H1 (cell line): ENCODE measurements around the gene CAPN8. TPM values are rescaled to one million over a fixed set of nuclear protein-coding genes. Genes with fewer than 3 reads are reported as not detected.

Experiments
- CTCF ChIA-PET: fragments of 300-600 bp; sonication (Branson Sonifier 250); formaldehyde crosslinking; loops from one replicate; lab custom pipeline; 2021; ENCODE audit not compliant: partially characterized antibody; lab: Charles Lee
- POLR2A ChIA-PET: fragments of 300-600 bp; sonication (Branson Sonifier 250); formaldehyde crosslinking; loops from one replicate; lab custom pipeline; 2021; ENCODE audit warnings: inconsistent platforms; ENCODE audit not compliant: partially characterized antibody; lab: Charles Lee
- DNase-seq, 2 experiments: peaks; one replicate each; pipeline versions ENCODE4 v3.0.0 to v3.0.0-alpha.2; 2010 to 2022; ENCODE audit warnings: low spot score in 2 of 2, low read depth in 1 of 2, mixed read lengths in 1 of 2
- FAIRE-seq: peaks from 2 replicates; lab custom pipeline; 2011; peaks lifted over from hg19 to GRCh38; lab: Jason Lieb, UNC
- H2AFZ ChIP-seq: 2 replicates; pipeline ENCODE4 v1.8.1; 2012; ENCODE audit warnings: low read length, inconsistent platforms
- H2AK5ac ChIP-seq: 2 replicates; pipeline ENCODE4 v1.6.1; 2013; ENCODE audit warnings: low read depth, low read length
- H2BK120ac ChIP-seq: replicated peaks from 2 replicates; pipeline ENCODE3; 2013; ENCODE audit warnings: low read depth, low read length, inconsistent platforms
- H2BK12ac ChIP-seq: 2 replicates; pipeline ENCODE4 v1.6.1; 2013; ENCODE audit warnings: low read depth, low read length
- H2BK15ac ChIP-seq: 2 replicates; pipeline ENCODE4 v1.6.1; 2013; ENCODE audit warnings: low read length
- H2BK20ac ChIP-seq: 2 replicates; pipeline ENCODE4 v1.6.1; 2013; ENCODE audit warnings: low read length
- H2BK5ac ChIP-seq: 2 replicates; pipeline ENCODE4 v1.6.1; 2013; ENCODE audit warnings: low read depth, low read length
- H3K14ac ChIP-seq: 2 replicates; pipeline ENCODE4 v1.6.1; 2013; ENCODE audit warnings: inconsistent platforms; ENCODE audit not compliant: insufficient read length
- H3K18ac ChIP-seq: 2 replicates; pipeline ENCODE4 v1.6.1; 2013; ENCODE audit warnings: low read length; ENCODE audit errors: extremely low read depth
- H3K23ac ChIP-seq: 2 replicates; pipeline ENCODE4 v1.6.1; 2013; ENCODE audit warnings: inconsistent platforms; ENCODE audit not compliant: insufficient read length
- H3K23me2 ChIP-seq: 2 replicates; pipeline ENCODE4 v1.6.1; 2013; ENCODE audit warnings: low read depth, low read length
- H3K27ac ChIP-seq: 2 replicates; pipeline ENCODE4 v1.6.1; 2011; ENCODE audit warnings: low read depth, low read length, inconsistent platforms
- H3K27me3 ChIP-seq, 4 experiments: replicated peaks in 1 of 4; 1 replicate in 1 of 4; 2 replicates in 3 of 4; pipeline versions ENCODE4 v1.6.1 to v1.8.1; 2011 to 2013; ENCODE audit warnings: low read length in 3 of 4, mild to moderate bottlenecking in 3 of 4, inconsistent platforms in 2 of 4, mixed read lengths in 2 of 4, moderate library complexity in 1 of 4; ENCODE audit not compliant: control insufficient read depth in 3 of 4, insufficient read depth in 3 of 4; ENCODE audit errors: extremely low read depth in 1 of 4
- H3K36me3 ChIP-seq, 4 experiments: 2 replicates each; pipeline versions ENCODE4 v1.6.1 to v1.8.1; 2011 to 2013; ENCODE audit warnings: mild to moderate bottlenecking in 4 of 4, low read length in 3 of 4, moderate library complexity in 2 of 4, control low read depth in 1 of 4, inconsistent platforms in 1 of 4; ENCODE audit not compliant: insufficient read depth in 4 of 4, control insufficient read depth in 2 of 4
- H3K4ac ChIP-seq: replicated peaks from 2 replicates; pipeline ENCODE3; 2013; ENCODE audit warnings: low read length, low read depth, mixed read lengths, inconsistent platforms; ENCODE audit not compliant: insufficient read length
- H3K4me1 ChIP-seq, 4 experiments: replicated peaks in 1 of 4; 1 replicate in 1 of 4; 2 replicates in 3 of 4; pipeline versions ENCODE4 v1.6.1 to v1.8.1; 2011 to 2013; ENCODE audit warnings: low read length in 3 of 4, inconsistent platforms in 2 of 4, mixed read lengths in 1 of 4; ENCODE audit not compliant: insufficient read depth in 4 of 4, control insufficient read depth in 3 of 4
- H3K4me2 ChIP-seq, 2 experiments: 2 replicates each; pipeline versions ENCODE4 v1.6.1 to v1.8.1; 2011 to 2013; ENCODE audit warnings: low read depth in 2 of 2, low read length in 2 of 2, control low read depth in 1 of 2, inconsistent platforms in 1 of 2, mild to moderate bottlenecking in 1 of 2; ENCODE audit not compliant: insufficient read depth in 1 of 2
- H3K4me3 ChIP-seq, 4 experiments: fragments of 200-600, 300-600 bp in 1 of 4; sonication (generic), shearing (Covaris generic), sonication (Bioruptor Twin) in 1 of 4; 2 replicates each; pipeline versions ENCODE4 v1.5.1 to v1.8.1; 2011 to 2016; ENCODE audit warnings: low read length in 4 of 4, low read depth in 3 of 4, control low read depth in 2 of 4, inconsistent platforms in 2 of 4, mild to moderate bottlenecking in 2 of 4, mixed read lengths in 1 of 4, moderate library complexity in 1 of 4; ENCODE audit not compliant: insufficient read depth in 2 of 4; ENCODE audit errors: extremely low read depth in 1 of 4
- H3K56ac ChIP-seq: replicated peaks from 2 replicates; pipeline ENCODE3; 2013; ENCODE audit warnings: low read depth, mild to moderate bottlenecking, mixed read lengths, low read length, inconsistent platforms; ENCODE audit not compliant: insufficient read length
- H3K79me1 ChIP-seq: 2 replicates; pipeline ENCODE4 v1.6.1; 2013; ENCODE audit warnings: low read depth, low read length, control low read depth
- H3K79me2 ChIP-seq, 2 experiments: 2 replicates each; pipeline versions ENCODE4 v1.6.1 to v1.8.1; 2012 to 2013; ENCODE audit warnings: low read length in 2 of 2, mild to moderate bottlenecking in 2 of 2, inconsistent platforms in 1 of 2; ENCODE audit not compliant: insufficient read depth in 2 of 2, control insufficient read depth in 1 of 2
- H3K9ac ChIP-seq, 4 experiments: replicated peaks in 1 of 4; 1 replicate in 1 of 4; 2 replicates in 3 of 4; pipeline versions ENCODE4 v1.6.1 to v1.8.1; 2011 to 2013; ENCODE audit warnings: low read depth in 3 of 4, low read length in 3 of 4, control low read depth in 2 of 4, mild to moderate bottlenecking in 2 of 4, moderate library complexity in 2 of 4, inconsistent platforms in 1 of 4; ENCODE audit errors: extremely low read depth in 1 of 4
- H3K9me3 ChIP-seq, 2 experiments: 2 replicates each; pipeline versions ENCODE4 v1.6.1 to v1.8.1; 2012 to 2013; ENCODE audit warnings: mild to moderate bottlenecking in 2 of 2, moderate library complexity in 2 of 2, control low read depth in 1 of 2, inconsistent platforms in 1 of 2, low read depth in 1 of 2, low read length in 1 of 2, mixed read lengths in 1 of 2; ENCODE audit not compliant: insufficient read depth in 2 of 2
- H4K20me1 ChIP-seq, 2 experiments: replicated peaks in 1 of 2; 2 replicates each; pipeline versions ENCODE3 to v1.8.1; 2011 to 2013; ENCODE audit warnings: inconsistent platforms in 2 of 2, low read length in 2 of 2, mild to moderate bottlenecking in 1 of 2; ENCODE audit not compliant: insufficient read depth in 2 of 2, control insufficient read depth in 1 of 2
- H4K5ac ChIP-seq: 2 replicates; pipeline ENCODE4 v1.6.1; 2013; ENCODE audit warnings: low read length, low read depth, mixed read lengths, inconsistent platforms; ENCODE audit not compliant: insufficient read length
- H4K8ac ChIP-seq: 2 replicates; pipeline ENCODE4 v1.8.0; 2013; ENCODE audit warnings: mild to moderate bottlenecking, moderate library complexity, low read length, inconsistent platforms; ENCODE audit not compliant: insufficient read depth; ENCODE audit errors: extremely low read depth
- H4K91ac ChIP-seq: replicated peaks from 2 replicates; pipeline ENCODE3; 2013; ENCODE audit warnings: low read length, mixed read lengths, inconsistent platforms; ENCODE audit not compliant: insufficient read length
- BCL11A ChIP-seq, 2 experiments: IDR thresholded peaks; one replicate each; pipeline ENCODE4 v1.6.1; 2011; ENCODE audit warnings: low read depth in 2 of 2, low read length in 2 of 2, mild to moderate bottlenecking in 2 of 2
- CREB1 ChIP-seq: IDR thresholded peaks from 2 replicates; pipeline ENCODE4 v1.6.1; 2012; ENCODE audit warnings: inconsistent platforms
- KDM5A ChIP-seq: fragments of 200-600 bp; IDR thresholded peaks from 2 replicates; pipeline ENCODE4 v1.7.1; 2012; ENCODE audit warnings: mild to moderate bottlenecking, low read length, inconsistent platforms, mixed read lengths
- POLR2AphosphoS5 ChIP-seq: IDR thresholded peaks from 2 replicates; pipeline ENCODE4 v1.6.1; 2011; ENCODE audit warnings: low read depth, low read length
- SP1 ChIP-seq: IDR thresholded peaks from 2 replicates; pipeline ENCODE4 v1.6.1; 2011; ENCODE audit warnings: low read depth, low read length
- SRF ChIP-seq: IDR thresholded peaks from 2 replicates; pipeline ENCODE4 v1.6.1; 2011; ENCODE audit warnings: mild to moderate bottlenecking, low read depth, low read length, moderate library complexity
- TAF1 ChIP-seq: IDR thresholded peaks from 2 replicates; pipeline ENCODE4 v1.6.1; 2011; ENCODE audit warnings: mild to moderate bottlenecking, low read depth, low read length
- WGBS, 2 experiments: shearing (Covaris generic) in 1 of 2; methylation state at CpG; one replicate each; pipeline versions ENCODE4 v1.1.6 to v1.1.7; 2013 to 2015; ENCODE audit warnings: low lambda C conversion rate in 2 of 2, mixed read lengths in 2 of 2, inconsistent platforms in 1 of 2, low coverage in 1 of 2, missing lambda C conversion rate in 1 of 2; ENCODE audit not compliant: insufficient replicate concordance in 2 of 2, insufficient coverage in 1 of 2, insufficient read length in 1 of 2; ENCODE audit errors: extremely low coverage in 1 of 2, missing lambda C conversion rate in 1 of 2; 5-methylcytosine and 5-hydroxymethylcytosine counted together
- polyA plus RNA-seq, 7 experiments: library from polyadenylated mRNA; depleted of rRNA in 3 of 7; stranded (reverse) in 5 of 7; unstranded in 2 of 7; fragments of >200 nt in 5 of 7; fragments of 200-250 nt in 2 of 7; gene quantifications; 1 replicate in 5 of 7; 2 replicates in 1 of 7; 4 replicates in 1 of 7; pipeline versions ENCODE4 v1.2.1 to v1.2.3, GENCODE V29; 2011 to 2013; ENCODE audit warnings: missing spikeins in 2 of 7, mixed read lengths in 2 of 7
- total RNA-seq: library from RNA; stranded (reverse); fragmentation: NEBNext Ultra II Directional; extraction: Animal tissue kit (Norgen Biotek cat#: 25700); gene quantifications from 2 replicates; pipeline ENCODE4 v1.2.1, GENCODE V29; 2021

The CAPN8 gene
- total and polyA plus RNA-seq, 2 of the 8 experiments (the other 6 are each of a cell fraction or from before 2014, with no cell fraction given): 0.20 to 0.26 TPM

GRCh38 chr1:223513309-223513708 is 152.2 kb downstream of the CAPN8 start:
- POLR2A ChIA-PET: no interaction called here
- FAIRE-seq: no peak

More at GRCh38 chr1:223513309-223513708, 152.2 kb downstream of the CAPN8 start:
- Histone ChIP-seq H3K79me1 (no peaks in the 10 kb centered on the region), H2BK20ac (no peak overlapping the region), H3K4ac (no peak overlapping the region), H3K18ac (no peak overlapping the region), H4K5ac (no peak overlapping the region), H4K91ac (no peak overlapping the region), H2AFZ (no peak overlapping the region), H3K36me3 (no peaks in the 10 kb centered on the region), H3K27me3 (no peaks in the 10 kb centered on the region), H2BK5ac (no peak overlapping the region), H2BK120ac (no peak overlapping the region), H3K9me3 (peaks cover 0 to 4% of the 10 kb centered on the region in 2 experiments; a peak in 1 of 4 replicates), H3K23ac (no peak overlapping the region), H2AK5ac (no peak overlapping the region), H3K79me2 (no peaks in the 10 kb centered on the region), H2BK12ac (no peak overlapping the region), H3K4me3 (no peak overlapping the region), H3K27ac (no peak overlapping the region), H3K9ac (no peak overlapping the region), H2BK15ac (no peak overlapping the region), H3K4me1 (peaks cover 0 to 5% (median 2%) of the 10 kb centered on the region in 4 experiments; a peak in 2 of 7 replicates), H3K23me2 (no peaks in the 10 kb centered on the region), H3K56ac (no peak overlapping the region), H3K14ac (no peak overlapping the region), H4K8ac (no peak overlapping the region), H4K20me1 (no peaks in the 10 kb centered on the region), H3K4me2 (no peak overlapping the region)
- no peak for DNase-seq
- 91% methylated on average over 4 of the region's 4 CpGs; no CpG with 5 or more reads in 1 of the 2 experiments for WGBS, 2 experiments
- CTCF ChIA-PET: interaction anchor here (1.0 to 2.5 kb wide), 6 partner anchors 12 to 384 kb away, joined by 3 to 10 read pairs (median 4); no protein-coding TSS in a partner anchor
- TF ChIP-seq TAF1 (no peak), POLR2AphosphoS5 (no peak), KDM5A (no peak), BCL11A (IDR thresholded peaks at IDR 0.05; ENCODE audit: low read depth in 2 of 2, low read length in 2 of 2) (no peak), SP1 (no peak), SRF (no peak), CREB1 (no peak)
